ENCODE data around the gene ARSI.

The ARSI gene

GRCh38 chr5:150246835-150247234, 55.9 kb downstream of the ARSI start:
- H3K4me3 ChIP-seq (ENCODE audit: low read length): no peak overlapping the region
- no peak for DNase-seq (ENCODE audit: low read depth)
- TF ChIP-seq, protein P1, sequence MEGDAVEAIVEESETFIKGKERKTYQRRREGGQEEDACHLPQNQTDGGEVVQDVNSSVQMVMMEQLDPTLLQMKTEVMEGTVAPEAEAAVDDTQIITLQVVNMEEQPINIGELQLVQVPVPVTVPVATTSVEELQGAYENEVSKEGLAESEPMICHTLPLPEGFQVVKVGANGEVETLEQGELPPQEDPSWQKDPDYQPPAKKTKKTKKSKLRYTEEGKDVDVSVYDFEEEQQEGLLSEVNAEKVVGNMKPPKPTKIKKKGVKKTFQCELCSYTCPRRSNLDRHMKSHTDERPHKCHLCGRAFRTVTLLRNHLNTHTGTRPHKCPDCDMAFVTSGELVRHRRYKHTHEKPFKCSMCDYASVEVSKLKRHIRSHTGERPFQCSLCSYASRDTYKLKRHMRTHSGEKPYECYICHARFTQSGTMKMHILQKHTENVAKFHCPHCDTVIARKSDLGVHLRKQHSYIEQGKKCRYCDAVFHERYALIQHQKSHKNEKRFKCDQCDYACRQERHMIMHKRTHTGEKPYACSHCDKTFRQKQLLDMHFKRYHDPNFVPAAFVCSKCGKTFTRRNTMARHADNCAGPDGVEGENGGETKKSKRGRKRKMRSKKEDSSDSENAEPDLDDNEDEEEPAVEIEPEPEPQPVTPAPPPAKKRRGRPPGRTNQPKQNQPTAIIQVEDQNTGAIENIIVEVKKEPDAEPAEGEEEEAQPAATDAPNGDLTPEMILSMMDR (conservative IDR thresholded peaks at IDR 0.05; ENCODE audit: low read length): no peak

DNA sequence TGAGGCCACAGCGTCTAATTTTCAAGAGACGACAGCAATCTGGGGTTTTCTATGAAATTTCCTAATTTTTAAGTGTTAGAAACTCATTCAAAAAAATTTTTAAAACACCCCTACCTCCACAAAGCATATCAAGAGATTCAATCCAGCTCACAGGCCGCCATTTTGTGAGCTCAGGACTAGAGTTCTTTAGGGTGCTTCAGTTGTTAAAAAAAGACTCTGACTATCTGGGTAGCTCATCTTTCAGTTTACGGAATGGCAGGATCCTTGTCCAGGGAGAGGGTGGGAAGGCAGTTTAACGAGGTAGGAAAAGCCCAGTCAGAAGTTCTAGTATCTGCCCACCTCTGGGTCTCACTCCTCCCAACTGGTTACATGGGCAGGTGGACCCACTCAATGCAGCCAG, 56.3 kb downstream of the ARSI start:
- TF ChIP-seq, protein P1 (conservative IDR thresholded peaks at IDR 0.05; ENCODE audit: low read length): no peak
- no peak overlapping the region for H3K4me3 ChIP-seq (ENCODE audit: low read length)
- DNase-seq (ENCODE audit: low read depth): no peak

All from AG10803 (cell line).